Measurements from ENCODE around the gene CMSS1.

Gene CMSS1

DNA sequence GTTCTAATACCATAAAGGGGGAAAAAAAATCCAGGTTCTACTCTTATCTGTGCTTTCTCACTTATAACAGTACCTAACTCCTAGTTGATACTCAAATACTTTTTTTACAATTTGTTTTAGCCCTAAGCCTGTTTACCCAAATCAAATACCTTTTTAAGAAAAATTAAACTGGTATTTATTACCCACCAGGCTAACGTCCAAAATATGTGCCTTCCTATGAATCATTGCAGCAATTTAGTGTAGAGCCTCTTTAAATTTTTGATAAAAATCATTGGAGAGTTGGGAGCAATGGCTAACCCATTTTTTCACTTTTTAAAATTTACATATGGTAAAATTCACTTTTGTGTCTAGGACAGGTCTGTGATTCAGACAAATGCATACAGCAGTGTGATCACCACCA lies 268.7 kb downstream of the CMSS1 start:
- no peaks in the 10 kb centered on the region for H3K9me2 ChIP-seq (replicated peaks; ENCODE audit: insufficient read depth, low read length)
- no peak overlapping the region for H3K4me3 ChIP-seq (ENCODE audit: low read length)
- peaks cover 12% of the 10 kb centered on the region for H3K4me1 ChIP-seq (ENCODE audit: low read length)
- H3K27me3 ChIP-seq (replicated peaks; ENCODE audit: insufficient read depth, low read length) = no peaks in the 10 kb centered on the region
- H3K27ac ChIP-seq (ENCODE audit: low read length) = no peak overlapping the region
- H3K79me2 ChIP-seq (ENCODE audit: low read length) = no peaks in the 10 kb centered on the region
- no peak overlapping the region for H3K9ac ChIP-seq (ENCODE audit: low read length)
- TF ChIP-seq, protein P1, sequence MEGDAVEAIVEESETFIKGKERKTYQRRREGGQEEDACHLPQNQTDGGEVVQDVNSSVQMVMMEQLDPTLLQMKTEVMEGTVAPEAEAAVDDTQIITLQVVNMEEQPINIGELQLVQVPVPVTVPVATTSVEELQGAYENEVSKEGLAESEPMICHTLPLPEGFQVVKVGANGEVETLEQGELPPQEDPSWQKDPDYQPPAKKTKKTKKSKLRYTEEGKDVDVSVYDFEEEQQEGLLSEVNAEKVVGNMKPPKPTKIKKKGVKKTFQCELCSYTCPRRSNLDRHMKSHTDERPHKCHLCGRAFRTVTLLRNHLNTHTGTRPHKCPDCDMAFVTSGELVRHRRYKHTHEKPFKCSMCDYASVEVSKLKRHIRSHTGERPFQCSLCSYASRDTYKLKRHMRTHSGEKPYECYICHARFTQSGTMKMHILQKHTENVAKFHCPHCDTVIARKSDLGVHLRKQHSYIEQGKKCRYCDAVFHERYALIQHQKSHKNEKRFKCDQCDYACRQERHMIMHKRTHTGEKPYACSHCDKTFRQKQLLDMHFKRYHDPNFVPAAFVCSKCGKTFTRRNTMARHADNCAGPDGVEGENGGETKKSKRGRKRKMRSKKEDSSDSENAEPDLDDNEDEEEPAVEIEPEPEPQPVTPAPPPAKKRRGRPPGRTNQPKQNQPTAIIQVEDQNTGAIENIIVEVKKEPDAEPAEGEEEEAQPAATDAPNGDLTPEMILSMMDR (IDR thresholded peaks at IDR 0.05; ENCODE audit: low read length) = no peak
- TF ChIP-seq EZH2 (optimal IDR thresholded peaks at IDR 0.05; ENCODE audit: low read depth, low read length) = no peak
- no peak for TF ChIP-seq EZH2phosphoT487 (IDR thresholded peaks at IDR 0.05; ENCODE audit: low read length)
- H4K20me1 ChIP-seq (ENCODE audit: insufficient read depth, low read length) = no peaks in the 10 kb centered on the region
- DNase-seq = no peak
- H3F3A ChIP-seq (ENCODE audit: insufficient read depth, low read length) = no peaks in the 10 kb centered on the region; the same call in 1 of the 2 replicates
- H3K4me2 ChIP-seq (ENCODE audit: low read depth, low read length) = no peak overlapping the region
- H2AFZ ChIP-seq (ENCODE audit: low read length) = no peak overlapping the region
- H3K36me3 ChIP-seq (replicated peaks; ENCODE audit: insufficient read depth, low read length) = no peaks in the 10 kb centered on the region
- no peaks in the 10 kb centered on the region for H3K9me3 ChIP-seq (replicated peaks; ENCODE audit: insufficient read depth, low read length)

DNA sequence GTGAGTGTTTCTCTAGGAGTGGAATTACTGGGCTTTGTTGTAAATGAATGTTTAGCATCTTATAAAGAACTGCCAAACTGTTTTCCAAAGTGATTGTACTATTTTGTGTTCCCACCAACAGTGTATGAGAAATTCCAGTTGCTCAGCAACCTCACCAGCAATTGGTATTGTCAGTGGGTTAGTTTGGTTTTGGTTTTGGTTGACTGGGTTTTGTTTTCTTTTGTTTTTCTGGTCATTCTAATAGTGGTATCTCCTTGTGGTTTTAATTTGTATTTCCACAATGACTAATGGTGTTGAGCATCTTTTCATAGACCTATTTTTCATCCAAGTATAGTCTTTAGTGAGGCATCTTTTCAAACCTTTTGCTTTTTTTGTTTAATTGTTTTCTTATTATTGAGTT lies 269.5 kb downstream of the CMSS1 start:
- no peaks in the 10 kb centered on the region for H3K27me3 ChIP-seq (replicated peaks; ENCODE audit: insufficient read depth, low read length)
- no peak overlapping the region for H2AFZ ChIP-seq (ENCODE audit: low read length)
- H3K4me3 ChIP-seq (ENCODE audit: low read length) = no peak overlapping the region
- H3K4me1 ChIP-seq (ENCODE audit: low read length) = peaks cover 12% of the 10 kb centered on the region
- H3K36me3 ChIP-seq (replicated peaks; ENCODE audit: insufficient read depth, low read length) = no peaks in the 10 kb centered on the region
- no peak for TF ChIP-seq EZH2phosphoT487 (IDR thresholded peaks at IDR 0.05; ENCODE audit: low read length)
- TF ChIP-seq, protein P1 (IDR thresholded peaks at IDR 0.05; ENCODE audit: low read length) = no peak
- no peak for TF ChIP-seq EZH2 (optimal IDR thresholded peaks at IDR 0.05; ENCODE audit: low read depth, low read length)
- no peak overlapping the region for H3K9ac ChIP-seq (ENCODE audit: low read length)
- H3K4me2 ChIP-seq (ENCODE audit: low read depth, low read length) = peak overlapping the region; percentile 5; the same call in 1 of the 2 replicates
- H3K9me3 ChIP-seq (replicated peaks; ENCODE audit: insufficient read depth, low read length) = no peaks in the 10 kb centered on the region
- no peaks in the 10 kb centered on the region for H3K79me2 ChIP-seq (ENCODE audit: low read length)
- DNase-seq = peak; percentile 70
- no peaks in the 10 kb centered on the region; the same call in 1 of the 2 replicates for H3F3A ChIP-seq (ENCODE audit: insufficient read depth, low read length)
- peak overlapping the region; percentile 25; the same call in 1 of the 2 replicates for H3K27ac ChIP-seq (ENCODE audit: low read length)
- H4K20me1 ChIP-seq (ENCODE audit: insufficient read depth, low read length) = no peaks in the 10 kb centered on the region
- H3K9me2 ChIP-seq (replicated peaks; ENCODE audit: insufficient read depth, low read length) = no peaks in the 10 kb centered on the region

DNA sequence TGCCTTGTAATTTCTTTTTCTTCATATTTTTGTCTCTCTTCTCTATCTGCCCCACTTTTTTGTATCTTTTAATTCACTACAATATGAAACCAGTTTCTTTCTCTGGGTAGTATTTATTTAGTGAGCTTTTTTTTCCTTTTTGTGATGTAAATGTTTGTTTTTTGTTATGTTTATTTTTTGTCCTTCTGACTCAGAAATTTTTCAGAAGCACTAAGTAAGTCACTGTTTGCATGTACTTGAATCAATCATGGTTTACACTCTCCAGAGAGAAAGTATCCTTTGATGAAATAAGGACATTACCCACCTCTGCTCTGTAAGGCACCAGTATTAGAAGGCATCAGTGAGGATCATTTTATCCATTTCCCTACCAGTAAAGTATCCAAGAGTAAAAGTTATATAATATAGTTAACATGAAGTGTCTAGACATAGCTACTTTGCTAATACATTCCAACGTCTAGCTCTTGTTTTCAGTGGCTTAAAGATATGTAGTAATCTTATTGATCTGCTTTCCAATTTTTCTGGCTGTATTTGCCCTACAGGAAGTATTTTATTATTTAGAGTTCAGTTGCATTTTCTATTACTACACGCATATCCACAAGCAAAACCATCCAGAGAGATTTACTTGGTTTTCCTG lies 271.2 kb downstream of the CMSS1 start:
- no peak overlapping the region for H3K4me2 ChIP-seq (ENCODE audit: low read depth, low read length)

More for the DNA sequence above, 271.2 kb downstream of the CMSS1 start:
- H3K79me2 ChIP-seq (ENCODE audit: low read length) = no peaks in the 10 kb centered on the region
- no peak for DNase-seq
- H3F3A ChIP-seq (ENCODE audit: insufficient read depth, low read length) = no peaks in the 10 kb centered on the region; the same call in 1 of the 2 replicates
- no peak overlapping the region for H2AFZ ChIP-seq (ENCODE audit: low read length)
- no peak overlapping the region for H3K27ac ChIP-seq (ENCODE audit: low read length)
- H3K9ac ChIP-seq (ENCODE audit: low read length) = no peak overlapping the region
- H3K27me3 ChIP-seq (replicated peaks; ENCODE audit: insufficient read depth, low read length) = no peaks in the 10 kb centered on the region
- no peaks in the 10 kb centered on the region for H3K36me3 ChIP-seq (replicated peaks; ENCODE audit: insufficient read depth, low read length)
- H3K4me3 ChIP-seq (ENCODE audit: low read length) = no peak overlapping the region
- H3K9me3 ChIP-seq (replicated peaks; ENCODE audit: insufficient read depth, low read length) = no peaks in the 10 kb centered on the region
- H3K4me1 ChIP-seq (ENCODE audit: low read length) = peaks cover 12% of the 10 kb centered on the region
- no peaks in the 10 kb centered on the region for H4K20me1 ChIP-seq (ENCODE audit: insufficient read depth, low read length)
- no peaks in the 10 kb centered on the region for H3K9me2 ChIP-seq (replicated peaks; ENCODE audit: insufficient read depth, low read length)
- TF ChIP-seq EZH2phosphoT487 (IDR thresholded peaks at IDR 0.05; ENCODE audit: low read length) = no peak
- TF ChIP-seq, protein P1 (IDR thresholded peaks at IDR 0.05; ENCODE audit: low read length) = no peak
- TF ChIP-seq EZH2 (optimal IDR thresholded peaks at IDR 0.05; ENCODE audit: low read depth, low read length) = no peak

All from MM.1S (cell line).